ENCODE data around the gene RNF145. TPM values are rescaled to one million over a fixed set of nuclear protein-coding genes. Genes with fewer than 3 reads are reported as not detected.

The RNF145 gene
- total and polyA plus RNA-seq, 2 of the 13 experiments (the other 11 are each of a cell fraction or from before 2014, with no cell fraction given), result 24.6 TPM

DNA sequence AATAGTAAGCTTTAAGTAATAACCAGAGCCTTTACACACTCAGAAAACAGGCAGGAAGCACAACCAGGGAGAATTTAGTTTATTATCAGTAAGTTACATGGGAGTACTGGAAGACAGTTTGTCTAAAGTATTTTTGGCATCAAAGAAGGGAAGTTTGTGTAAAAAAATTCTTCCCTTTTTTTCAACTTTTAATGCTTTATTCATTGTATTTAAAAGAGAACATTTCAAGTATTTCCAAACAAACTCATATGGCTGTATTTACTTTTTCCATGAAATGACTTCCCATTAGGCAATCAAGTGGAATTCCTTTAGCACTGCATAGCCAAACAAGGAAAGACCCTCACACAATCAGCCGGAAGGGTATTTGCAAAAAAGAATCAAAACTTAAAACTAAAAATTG lies 26.7 kb downstream of the RNF145 start (continued):
- TF ChIP-seq, protein P1, sequence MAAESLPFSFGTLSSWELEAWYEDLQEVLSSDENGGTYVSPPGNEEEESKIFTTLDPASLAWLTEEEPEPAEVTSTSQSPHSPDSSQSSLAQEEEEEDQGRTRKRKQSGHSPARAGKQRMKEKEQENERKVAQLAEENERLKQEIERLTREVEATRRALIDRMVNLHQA (CRISPR knock-in tag; IDR thresholded peaks at IDR 0.05), result no peak
- TF ChIP-seq, protein P2, sequence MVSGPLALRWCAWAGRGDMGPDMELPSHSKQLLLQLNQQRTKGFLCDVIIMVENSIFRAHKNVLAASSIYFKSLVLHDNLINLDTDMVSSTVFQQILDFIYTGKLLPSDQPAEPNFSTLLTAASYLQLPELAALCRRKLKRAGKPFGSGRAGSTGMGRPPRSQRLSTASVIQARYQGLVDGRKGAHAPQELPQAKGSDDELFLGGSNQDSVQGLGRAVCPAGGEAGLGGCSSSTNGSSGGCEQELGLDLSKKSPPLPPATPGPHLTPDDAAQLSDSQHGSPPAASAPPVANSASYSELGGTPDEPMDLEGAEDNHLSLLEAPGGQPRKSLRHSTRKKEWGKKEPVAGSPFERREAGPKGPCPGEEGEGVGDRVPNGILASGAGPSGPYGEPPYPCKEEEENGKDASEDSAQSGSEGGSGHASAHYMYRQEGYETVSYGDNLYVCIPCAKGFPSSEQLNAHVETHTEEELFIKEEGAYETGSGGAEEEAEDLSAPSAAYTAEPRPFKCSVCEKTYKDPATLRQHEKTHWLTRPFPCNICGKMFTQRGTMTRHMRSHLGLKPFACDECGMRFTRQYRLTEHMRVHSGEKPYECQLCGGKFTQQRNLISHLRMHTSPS (CRISPR knock-in tag; IDR thresholded peaks at IDR 0.05; ENCODE audit: low read depth), result no peak
- TF ChIP-seq SOX5 (CRISPR knock-in tag; IDR thresholded peaks at IDR 0.05; ENCODE audit: borderline replicate concordance), result peak; percentile 84; the same call in 1 of the 2 replicates
- TF ChIP-seq ZNF749 (CRISPR knock-in tag; IDR thresholded peaks at IDR 0.05; ENCODE audit: borderline replicate concordance), result no peak
- TF ChIP-seq SOX13 (IDR thresholded peaks at IDR 0.05), result 0 out of 2 replicates have a peak, but pooled peaks have one; percentile 18
- peak in 1 of 2 experiments; percentile 84; a peak in 2 of 4 replicates for TF ChIP-seq SOX13 (CRISPR knock-in tag; conservative IDR thresholded peaks at IDR 0.05 in 1 of 2, IDR thresholded peaks at IDR 0.05 in 1 of 2)
- TF ChIP-seq ZNF101 (CRISPR knock-in tag; IDR thresholded peaks at IDR 0.05; ENCODE audit: borderline replicate concordance, low read depth), result no peak
- TF ChIP-seq, protein P3, sequence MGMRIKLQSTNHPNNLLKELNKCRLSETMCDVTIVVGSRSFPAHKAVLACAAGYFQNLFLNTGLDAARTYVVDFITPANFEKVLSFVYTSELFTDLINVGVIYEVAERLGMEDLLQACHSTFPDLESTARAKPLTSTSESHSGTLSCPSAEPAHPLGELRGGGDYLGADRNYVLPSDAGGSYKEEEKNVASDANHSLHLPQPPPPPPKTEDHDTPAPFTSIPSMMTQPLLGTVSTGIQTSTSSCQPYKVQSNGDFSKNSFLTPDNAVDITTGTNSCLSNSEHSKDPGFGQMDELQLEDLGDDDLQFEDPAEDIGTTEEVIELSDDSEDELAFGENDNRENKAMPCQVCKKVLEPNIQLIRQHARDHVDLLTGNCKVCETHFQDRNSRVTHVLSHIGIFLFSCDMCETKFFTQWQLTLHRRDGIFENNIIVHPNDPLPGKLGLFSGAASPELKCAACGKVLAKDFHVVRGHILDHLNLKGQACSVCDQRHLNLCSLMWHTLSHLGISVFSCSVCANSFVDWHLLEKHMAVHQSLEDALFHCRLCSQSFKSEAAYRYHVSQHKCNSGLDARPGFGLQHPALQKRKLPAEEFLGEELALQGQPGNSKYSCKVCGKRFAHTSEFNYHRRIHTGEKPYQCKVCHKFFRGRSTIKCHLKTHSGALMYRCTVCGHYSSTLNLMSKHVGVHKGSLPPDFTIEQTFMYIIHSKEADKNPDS (CRISPR knock-in tag; IDR thresholded peaks at IDR 0.05), result no peak
- no peak for TF ChIP-seq MLLT10 (CRISPR knock-in tag; IDR thresholded peaks at IDR 0.05)
- TF ChIP-seq BCL6 (CRISPR knock-in tag; IDR thresholded peaks at IDR 0.05), result peak; percentile 73
- TF ChIP-seq ZSCAN20 (CRISPR knock-in tag; IDR thresholded peaks at IDR 0.05; ENCODE audit: borderline replicate concordance), result no peak
- TF ChIP-seq ARID2 (CRISPR knock-in tag; IDR thresholded peaks at IDR 0.05; ENCODE audit: borderline replicate concordance), result no peak
- no peak; the same call in 1 of the 2 replicates for TF ChIP-seq ZKSCAN8 (CRISPR knock-in tag; IDR thresholded peaks at IDR 0.05; ENCODE audit: borderline replicate concordance)
- no peak for TF ChIP-seq MBNL3 (CRISPR knock-in tag; conservative IDR thresholded peaks at IDR 0.05)
- TF ChIP-seq ZNF224 (CRISPR knock-in tag; IDR thresholded peaks at IDR 0.05), result no peak
- peak; percentile 31; the same call in 1 of the 2 replicates for TF ChIP-seq HDAC2 (CRISPR knock-in tag; IDR thresholded peaks at IDR 0.05)
- TF ChIP-seq ZBTB49 (CRISPR knock-in tag; IDR thresholded peaks at IDR 0.05; ENCODE audit: borderline replicate concordance), result no peak
- TF ChIP-seq NFIC (IDR thresholded peaks at IDR 0.05; ENCODE audit: low read length), result peak; percentile 46; the same call in 1 of the 2 replicates
- TF ChIP-seq ZNF10 (CRISPR knock-in tag; IDR thresholded peaks at IDR 0.05; ENCODE audit: borderline replicate concordance, low read depth), result no peak
- no peak for TF ChIP-seq TAF1 (CRISPR knock-in tag; IDR thresholded peaks at IDR 0.05)
- no peak for TF ChIP-seq ZNF737 (CRISPR knock-in tag; IDR thresholded peaks at IDR 0.05; ENCODE audit: borderline replicate concordance)
- TF ChIP-seq HOXA5 (CRISPR knock-in tag; IDR thresholded peaks at IDR 0.05), result no peak
- TF ChIP-seq ZBTB8A (CRISPR knock-in tag; IDR thresholded peaks at IDR 0.05; ENCODE audit: borderline replicate concordance, low read depth), result no peak
- TF ChIP-seq TP53 (CRISPR knock-in tag; conservative IDR thresholded peaks at IDR 0.05), result no peak
- no peak for TF ChIP-seq FOSL1 (CRISPR knock-in tag; IDR thresholded peaks at IDR 0.05; ENCODE audit: borderline replicate concordance)
- TF ChIP-seq HNRNPLL (IDR thresholded peaks at IDR 0.05; ENCODE audit: low read depth, low read length, poor library complexity, severe bottlenecking), result no peak

All from HepG2 (cell line).